Activated CD4-positive, alpha-beta T cell treated with anti-CD3 and anti-CD28 coated beads for 1 hour (primary cell): ENCODE measurements around the gene TMPRSS6.
A peak's percentile ranks its signal among the peaks of the same experiment; 100 is the strongest.

Experiments
- DNase-seq: peaks from one replicate; pipeline ENCODE4 v3.0.0-alpha.2; 2020

Gene TMPRSS6

DNA sequence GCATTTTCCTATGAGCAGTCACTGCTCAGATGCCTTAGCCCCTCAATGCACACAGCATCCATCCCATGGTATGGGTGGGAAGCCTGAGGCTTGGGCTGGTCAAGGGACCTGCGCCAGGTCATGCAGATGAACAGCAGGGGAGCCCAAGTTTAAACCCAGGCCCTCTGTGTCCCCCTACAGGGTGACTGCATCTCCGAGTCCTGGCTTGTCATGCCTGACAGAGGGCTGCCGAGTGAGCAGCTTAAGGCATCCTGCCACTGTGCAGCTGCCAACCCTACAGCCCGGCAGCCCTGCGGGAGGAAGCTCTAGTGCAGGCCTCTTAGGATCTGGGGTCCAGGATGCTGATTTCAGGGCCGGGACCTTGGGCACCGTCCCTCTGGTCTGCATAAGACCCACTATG, 30.2 kb upstream of the TMPRSS6 start:
- no peak for DNase-seq

DNA sequence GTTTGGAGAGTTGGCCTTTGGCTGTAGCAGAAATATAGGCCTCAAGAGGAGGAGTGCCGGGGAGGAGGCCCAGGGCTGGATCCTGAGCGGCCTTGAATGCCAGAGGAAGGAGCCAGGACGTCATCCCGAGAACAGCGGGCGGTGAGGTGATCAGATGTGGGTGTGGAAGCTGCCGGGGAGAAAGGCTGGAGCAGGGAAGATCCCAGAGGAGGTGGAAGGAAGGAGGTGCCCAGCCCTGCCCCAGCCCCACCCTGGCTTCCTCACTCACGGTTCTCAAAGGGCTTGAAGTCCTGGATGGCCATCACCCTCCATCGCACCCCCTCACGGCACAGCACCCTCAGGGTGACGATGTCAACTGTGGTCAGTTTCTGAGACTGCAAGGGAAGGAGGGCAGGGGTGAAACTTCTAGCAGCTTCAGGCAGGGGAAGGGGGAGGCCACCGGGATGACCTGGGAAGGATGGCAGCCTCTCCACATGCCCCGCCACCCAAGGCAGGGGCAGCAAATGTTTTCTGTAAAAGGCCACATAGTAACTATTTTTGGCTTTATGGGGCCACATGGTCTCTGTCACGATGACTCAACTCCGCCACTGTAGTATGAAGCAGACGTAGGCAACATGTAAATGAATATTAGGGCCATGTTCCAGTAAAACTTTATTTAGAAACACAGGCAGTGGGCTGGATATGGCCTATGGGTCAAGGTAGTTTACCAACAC, 29.5 kb upstream of the TMPRSS6 start:
- no peak for DNase-seq

DNA sequence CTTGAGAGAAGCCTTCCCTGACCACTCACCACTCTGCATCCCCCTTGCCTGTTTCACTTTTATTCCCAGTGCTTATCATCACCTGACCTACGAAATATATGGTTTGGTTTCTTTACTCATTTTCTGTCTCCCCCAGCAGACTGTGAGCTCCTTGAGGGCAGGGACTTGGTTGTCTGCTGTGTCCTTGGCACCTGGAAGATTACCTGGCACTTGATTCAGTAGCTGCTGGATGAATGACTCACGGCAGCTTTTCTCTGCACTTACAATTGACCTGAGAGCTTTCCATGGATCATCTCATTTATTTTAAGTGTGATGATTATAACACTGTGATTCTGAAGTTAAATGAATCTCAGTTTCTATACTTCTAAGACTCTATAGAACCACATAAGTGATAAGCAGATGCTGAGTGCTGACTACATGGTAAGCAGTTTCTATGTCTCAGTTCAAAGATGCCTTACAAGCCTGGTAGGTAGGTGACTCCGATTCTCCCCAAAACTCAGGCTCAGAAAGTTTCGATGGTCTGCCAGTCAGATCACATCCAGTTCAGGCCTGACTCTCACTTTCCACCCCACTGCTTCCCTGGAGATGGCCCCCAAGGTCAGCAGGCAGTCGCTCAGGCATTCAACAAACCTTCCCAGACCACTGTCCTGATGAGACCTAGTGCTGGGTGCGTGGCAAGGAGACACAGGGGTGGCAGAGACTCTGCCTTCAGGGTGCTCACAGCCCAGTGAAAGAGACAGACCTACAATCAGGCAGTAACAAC, 28.6 kb upstream of the TMPRSS6 start:
- no peak for DNase-seq

DNA sequence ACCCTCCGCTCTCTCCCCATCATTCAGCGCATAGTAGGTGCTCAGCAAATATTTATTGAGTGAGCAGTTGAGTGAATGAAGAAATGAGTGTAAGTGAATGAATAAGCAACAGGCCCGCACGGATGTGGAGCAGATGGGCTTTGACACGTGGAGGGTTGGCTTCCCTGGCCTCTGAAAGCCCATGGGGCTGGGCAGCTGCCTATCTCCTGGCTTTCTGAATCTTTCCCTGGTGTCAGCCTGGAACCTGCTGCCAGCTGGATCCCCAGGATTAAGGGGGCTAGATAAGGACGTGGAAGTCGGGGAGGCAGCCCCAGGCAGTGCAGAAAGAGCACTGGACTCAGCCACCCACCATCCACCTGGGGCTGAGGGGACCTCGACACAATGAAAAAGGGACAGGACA, 27.6 kb upstream of the TMPRSS6 start:
- no peak for DNase-seq

DNA sequence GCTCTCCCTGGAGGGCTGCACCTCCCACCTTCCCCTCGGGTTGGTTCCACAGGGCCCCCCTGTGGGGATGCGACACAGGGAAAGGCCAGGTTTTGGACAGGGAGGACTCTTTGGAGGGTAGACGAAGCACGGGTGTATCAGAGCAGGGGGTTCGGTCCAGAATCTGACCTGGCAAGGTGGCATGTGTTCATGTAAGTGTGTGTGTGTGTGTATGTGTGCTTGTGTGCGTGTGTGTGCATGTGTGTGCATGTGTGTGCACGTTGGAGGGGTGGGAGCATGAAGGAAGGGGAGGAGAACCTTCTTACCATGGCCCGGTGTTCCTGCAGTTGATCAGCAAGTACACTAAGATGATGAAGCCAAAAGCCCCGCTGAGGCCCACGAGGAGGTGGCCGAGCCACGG, 25.5 kb upstream of the TMPRSS6 start:
- no peak for DNase-seq

DNA sequence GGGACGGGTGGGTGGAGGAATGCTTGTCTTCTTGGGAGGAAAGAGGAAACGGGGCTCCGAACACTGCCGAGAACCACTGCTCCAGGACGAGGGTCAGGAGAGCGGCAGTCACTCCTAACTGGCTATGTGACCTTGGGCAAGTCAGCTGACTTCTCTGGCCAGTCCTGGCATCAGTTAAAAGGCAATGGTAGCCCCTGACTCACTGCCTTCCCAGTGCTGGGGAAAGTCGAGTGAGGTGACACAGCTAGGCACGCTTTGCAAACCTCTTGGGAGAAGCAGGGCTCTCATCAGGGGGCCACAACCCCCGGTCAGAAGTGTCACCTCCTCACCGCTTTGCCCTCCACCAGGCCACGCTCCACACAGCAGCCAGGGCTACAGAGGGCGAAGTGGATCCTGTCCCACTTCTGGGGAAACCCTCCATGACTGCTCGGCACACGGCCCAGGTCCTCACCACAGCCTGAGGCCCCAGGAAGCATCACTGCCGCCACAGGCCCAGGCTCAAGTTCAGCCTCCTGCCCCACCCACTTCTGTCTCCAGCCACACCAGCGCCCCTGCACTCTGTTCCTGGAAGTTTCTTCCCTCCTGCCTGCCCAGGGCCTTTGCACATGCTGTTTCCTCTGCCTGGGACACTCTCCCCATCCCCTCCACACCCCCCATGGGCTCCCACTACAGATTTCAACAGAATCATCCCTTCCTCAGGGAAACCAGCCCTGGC, 23.9 kb upstream of the TMPRSS6 start:
- no peak for DNase-seq

DNA sequence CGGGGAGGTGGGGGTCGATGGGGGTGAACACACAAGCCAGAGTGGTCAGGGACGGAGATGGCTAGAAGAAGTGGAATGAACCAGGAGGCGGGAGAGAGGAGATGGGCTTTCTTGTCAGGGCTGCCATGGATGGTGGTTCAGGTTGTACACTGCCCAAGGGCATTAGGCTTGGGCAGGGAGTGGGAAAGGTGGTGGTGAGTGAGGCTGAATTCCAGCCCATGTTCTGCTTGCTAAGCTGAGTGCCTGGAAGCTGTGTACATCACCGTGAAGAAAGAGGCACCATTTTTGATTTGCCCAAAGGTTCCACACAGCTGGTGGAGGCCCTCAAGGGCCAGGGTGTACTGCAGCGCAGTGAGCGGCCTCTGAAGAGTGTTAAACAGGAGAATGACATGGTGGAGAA, 23.3 kb upstream of the TMPRSS6 start:
- no peak for DNase-seq

DNA sequence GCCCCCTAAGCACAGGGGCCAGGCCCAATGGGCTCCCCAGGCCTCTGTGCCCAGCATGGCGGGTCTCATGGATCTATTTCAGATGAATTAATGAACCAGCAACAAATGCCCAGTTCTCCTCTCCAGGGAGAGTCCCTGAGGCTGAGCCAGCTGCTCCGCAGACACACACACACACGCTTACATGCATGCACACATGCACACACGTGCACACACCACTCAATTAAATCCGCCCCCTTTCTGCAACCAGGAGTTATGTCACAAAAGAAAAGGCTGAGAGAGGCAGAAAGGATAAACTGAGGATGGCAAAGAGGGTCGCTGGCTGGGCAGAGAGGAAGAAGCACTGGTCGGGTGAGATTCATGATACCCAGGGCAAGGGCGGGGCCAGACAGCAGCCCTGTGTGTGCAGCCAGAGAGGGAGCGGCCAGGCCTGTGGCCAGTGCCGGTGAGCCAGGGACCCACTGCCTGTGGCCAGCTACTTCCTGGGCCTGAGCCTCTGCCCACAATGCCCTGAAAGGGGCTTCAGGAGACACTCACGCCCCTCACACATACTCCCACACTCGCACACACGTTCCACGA, 20.4 kb upstream of the TMPRSS6 start:
- no peak for DNase-seq

DNA sequence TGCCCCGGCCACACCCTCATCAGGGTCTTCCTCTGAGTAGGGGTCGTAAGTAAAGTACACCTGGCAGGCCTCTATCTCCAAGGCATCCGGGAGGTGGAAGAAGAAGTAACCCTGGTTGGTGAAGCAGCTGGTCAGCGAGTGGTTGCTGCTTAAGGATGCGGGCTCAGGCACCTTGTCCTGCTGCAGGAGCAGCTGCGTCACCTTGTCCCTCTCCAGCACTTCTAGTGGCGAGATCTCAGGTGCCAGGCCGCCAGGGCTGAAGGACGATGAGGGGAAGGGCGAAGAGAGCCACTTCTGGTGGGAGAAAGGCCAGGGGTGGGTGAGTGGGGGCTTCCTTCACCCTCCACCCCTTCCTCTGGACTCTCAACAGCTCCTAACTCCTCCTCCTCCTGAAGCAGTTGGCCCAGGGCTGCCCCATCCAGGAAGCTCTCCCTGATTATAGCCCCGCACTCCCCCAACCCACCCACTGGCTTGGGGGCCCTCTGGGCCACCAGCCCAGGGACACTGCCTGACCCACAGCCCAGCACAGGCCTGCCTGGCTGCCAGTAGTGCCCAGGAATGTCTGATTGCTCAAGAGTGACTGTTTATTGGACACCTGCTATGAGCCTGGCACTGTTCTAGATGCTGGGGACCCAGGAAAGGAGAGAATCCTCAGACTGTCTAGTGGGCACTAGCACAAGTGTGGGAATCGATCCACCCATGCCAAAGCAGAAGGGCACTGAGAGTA, 19.2 kb upstream of the TMPRSS6 start:
- no peak for DNase-seq

DNA sequence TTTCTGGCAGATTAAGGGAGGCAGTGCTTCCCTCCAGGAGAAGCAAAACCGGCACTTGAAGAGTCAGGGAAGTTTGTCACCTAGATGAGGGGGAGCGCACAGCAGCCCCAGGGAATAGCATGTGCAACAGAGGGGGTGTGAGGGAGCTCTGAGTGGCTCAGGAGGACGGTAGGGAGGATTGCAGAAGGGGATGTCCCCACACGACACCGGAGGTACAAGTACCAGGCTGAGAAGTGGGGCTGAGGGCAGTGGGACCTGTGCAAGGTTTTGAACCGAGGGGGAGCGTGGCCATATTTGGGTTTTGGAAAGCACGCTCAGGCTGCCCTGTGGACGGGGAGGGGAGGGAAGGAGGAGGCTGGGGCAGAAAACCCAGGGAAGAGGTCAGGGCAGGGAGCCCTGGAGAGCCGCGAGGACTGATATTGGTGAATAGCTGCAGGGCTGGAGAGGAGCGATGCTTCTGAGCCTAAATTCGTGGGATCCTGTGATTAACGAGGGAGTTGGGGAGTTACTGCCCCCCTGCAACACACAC, 17.9 kb upstream of the TMPRSS6 start:
- no peak for DNase-seq

DNA sequence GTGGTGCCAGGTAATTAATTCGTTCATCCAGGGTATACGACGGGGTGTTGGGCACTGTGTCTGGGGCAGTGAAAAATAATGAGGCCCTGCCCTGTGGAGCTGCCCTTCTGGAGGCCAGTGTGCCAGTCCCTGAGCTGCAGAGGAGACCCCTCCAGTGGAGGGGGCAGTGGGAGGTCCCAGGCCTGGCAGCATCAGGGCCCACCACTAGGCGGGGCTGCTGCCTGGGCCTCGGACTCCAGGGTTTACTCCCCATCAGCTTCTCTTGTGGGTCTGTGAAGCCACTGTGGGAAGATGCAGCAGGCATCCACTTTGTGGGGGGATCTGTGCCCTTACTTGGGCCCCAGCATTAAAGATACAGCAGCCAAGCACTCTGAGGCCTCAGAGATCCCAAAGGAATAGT, 17.4 kb upstream of the TMPRSS6 start:
- no peak for DNase-seq

DNA sequence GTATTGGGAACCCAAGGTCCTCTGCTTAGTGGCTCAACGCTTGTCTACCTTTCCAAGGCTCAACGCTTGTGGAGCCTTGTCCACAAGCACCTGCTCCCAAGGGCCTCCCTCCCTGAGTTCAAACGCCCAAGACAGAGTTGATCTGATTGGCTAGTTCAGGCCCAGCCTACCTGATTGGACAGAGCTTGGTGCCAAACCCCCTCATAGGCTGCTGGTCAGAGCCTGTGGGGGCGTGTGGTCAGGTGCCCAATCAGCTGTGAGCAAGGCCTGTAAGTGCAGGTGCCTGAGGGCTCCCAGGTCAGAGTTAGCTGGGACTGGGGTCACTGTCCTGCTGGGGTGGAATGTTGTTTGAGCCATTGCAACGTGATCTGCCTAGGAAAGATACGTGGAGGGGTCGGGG, 16.9 kb upstream of the TMPRSS6 start:
- DNase-seq: no peak

DNA sequence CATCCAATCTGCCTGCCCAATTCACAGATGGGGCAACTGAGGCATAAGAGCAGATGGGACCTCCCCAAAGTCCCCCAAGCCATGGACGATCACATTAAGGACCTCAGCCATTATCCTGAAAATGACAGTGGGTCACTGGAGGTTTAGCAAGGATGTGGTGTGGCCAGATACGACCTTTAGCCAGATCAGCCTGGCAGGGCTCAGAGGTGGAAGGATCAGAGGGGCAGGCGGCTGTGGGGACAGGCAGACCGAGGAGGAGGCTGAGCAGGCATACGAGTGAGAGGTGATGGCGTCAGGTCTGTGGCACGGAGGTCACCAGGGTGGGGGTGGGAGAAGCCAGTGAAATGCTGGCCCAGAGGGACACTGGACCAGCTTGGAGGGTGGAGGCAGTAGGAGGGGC, 14.1 kb upstream of the TMPRSS6 start:
- no peak for DNase-seq

DNA sequence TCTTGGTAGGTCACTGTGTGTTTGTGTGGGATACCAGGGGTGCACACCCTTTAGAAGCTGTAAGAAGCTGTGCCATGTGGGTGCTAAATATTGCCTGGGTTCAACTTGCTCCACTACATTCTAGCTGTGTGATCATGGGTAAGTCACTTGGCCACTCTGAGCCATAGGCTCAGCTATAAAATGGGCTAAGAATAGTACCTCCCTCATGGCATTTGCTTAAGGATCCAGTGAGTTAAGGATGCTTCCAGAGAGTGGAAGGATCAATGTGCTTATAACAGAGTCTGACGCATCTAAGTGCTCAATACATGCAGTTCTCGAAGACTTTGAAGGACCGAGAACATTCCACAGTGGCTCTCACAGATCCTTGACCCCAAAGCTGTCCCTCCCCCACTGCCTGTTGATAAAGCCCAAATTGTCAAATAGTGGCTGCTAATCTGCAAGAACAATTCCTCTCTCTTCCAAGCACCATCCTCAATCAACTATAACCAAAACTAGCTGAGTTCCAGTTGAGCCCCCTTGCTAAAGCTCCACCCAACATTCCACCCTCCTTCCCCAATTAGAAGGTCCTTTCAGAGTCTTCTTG, 13.2 kb upstream of the TMPRSS6 start:
- no peak for DNase-seq

DNA sequence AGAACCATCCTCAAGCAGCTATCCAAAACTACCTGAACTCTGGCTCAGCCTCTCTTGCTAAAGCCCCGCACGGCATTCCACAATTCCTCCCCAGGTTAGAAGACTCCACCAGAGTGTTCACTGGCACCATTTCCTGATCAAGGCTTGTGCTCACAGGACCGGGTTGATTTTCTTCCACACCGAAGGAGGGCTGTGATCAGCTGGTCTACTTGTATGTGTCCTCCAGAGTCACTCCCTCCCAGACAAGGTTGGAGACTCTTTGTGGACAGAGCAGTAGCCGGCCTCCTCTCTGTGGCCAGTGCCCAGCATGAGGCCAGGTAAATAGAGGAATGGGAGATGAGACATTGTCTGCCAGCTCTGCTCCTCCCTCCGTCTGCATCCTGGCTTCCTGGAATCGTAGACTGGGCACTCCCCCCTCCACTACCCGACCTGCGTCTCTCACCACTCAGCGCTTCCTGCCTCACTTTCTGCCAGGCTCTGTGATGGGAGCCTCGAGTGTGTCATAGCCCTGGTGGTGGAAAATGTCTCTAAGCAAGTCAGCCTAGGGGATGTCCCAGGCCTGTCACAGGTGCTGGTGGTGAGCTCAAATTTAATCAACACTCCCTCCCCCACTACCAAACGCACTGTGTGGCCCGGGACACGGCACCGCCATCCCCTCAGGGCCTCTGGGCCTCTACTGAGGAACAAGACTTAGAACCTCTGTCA, 12.5 kb upstream of the TMPRSS6 start:
- DNase-seq: peak; percentile 90

DNA sequence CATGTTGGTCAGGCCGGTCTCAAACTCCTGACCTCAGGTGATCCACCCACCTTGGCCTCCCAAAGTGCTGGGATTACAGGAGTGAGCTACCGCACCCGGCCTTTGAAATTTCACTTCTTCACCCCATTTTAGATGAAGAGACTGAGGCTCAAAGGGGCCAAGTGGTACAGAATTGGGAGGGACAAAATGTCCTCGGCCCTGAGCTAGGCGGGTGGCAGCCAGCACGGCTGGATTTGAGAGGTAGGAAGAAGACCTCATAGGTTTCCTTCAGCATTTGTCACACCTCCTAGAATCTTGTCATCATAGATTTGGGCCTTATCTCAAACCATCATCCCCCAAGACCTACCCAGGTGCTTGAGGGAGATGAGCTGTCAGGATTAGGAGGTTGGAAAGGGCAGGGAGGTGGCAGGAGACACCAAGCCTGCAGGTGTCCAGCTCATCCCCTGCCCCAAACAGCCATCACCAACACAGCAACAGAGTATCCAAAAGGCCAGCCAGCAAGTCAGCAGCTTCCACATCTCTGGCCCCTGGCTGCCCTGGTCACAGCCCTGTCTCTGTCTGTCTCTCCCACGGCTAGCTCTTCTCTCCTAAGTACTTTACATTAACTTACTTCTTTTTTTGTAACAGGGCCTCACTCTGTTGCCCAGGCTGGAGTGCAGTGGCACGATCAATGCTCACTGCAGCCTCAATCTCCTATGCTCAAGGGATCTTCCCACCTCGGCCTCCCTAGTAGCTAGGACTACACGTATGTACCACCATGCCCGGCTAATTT, 11.2 kb upstream of the TMPRSS6 start:
- DNase-seq: no peak

DNA sequence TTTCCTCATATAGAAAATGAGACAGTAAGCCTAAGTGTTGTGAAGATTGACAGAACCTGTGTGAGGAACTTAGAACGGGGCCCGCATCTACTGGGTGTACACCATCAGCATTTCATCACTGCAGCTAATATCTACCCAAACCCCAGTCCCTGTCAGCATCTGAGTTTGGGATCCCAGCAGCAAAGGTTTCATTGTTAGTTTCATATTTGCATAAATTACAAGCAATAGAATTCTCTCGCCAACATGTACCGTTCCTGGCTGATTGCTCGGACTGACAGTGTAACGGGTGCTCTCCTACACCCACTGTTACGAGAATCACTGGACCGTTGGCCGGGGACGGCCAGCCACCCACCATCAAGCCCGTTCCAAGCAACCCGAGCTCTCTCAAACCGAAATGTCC, 10.4 kb upstream of the TMPRSS6 start:
- no peak for DNase-seq

DNA sequence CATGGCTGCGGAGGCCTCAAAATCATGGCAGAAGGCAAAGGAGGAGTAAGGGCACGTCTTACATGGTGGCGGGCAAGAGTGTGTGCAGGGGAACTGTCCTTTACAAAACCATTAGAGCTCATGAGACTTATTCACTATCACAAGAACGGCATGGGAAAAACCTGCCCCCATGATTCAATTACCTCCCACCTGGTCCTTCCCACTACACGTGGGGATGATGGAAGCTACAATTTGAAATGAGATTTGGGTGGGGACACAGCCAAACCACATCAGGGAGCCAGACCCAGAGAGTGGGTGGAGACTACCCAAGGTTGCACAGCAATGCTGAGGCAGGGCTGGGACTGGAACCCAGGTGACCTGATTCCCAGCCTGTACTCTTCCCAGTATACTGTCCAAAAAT, 8.6 kb upstream of the TMPRSS6 start:
- DNase-seq: no peak

DNA sequence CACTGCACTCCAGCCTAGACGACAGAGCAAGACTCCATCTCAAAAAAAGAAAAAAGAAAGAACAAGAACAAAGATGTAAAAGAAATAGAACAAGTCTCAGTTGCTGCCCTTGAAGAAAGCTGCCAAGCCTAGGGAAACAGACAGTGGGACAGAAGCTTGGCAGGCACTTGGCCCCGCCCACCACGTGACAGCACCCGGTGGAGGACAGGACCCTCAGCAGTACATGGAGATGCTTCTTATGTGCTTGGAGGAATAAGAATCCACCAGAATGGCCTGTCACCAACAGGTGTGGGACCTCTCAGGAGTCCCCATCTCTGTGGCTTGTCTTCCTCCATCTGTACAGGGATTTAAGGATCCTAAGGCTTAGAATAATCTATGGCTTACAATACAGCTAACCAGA, 7.6 kb upstream of the TMPRSS6 start:
- no peak for DNase-seq

DNA sequence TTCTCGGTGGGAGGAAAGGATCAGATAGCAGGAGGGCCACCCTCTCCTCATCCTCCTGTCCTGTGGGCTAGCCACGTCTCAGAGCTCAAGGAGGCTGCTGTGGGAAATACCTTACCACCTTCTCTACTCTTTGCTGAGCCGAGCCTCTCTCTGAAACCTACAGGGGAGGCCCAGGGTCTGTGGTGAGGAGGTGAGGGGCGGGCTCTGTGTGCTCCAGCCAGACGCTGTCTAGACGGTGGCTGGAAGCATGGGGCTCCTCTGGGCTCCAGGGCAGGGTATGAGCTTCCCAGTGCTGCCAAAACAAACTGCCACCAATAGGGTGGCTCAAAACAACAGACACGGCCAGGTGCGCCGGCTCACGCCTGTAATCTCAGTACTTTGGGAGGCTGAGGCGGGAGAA, 5.5 kb upstream of the TMPRSS6 start:
- DNase-seq: no peak

DNA sequence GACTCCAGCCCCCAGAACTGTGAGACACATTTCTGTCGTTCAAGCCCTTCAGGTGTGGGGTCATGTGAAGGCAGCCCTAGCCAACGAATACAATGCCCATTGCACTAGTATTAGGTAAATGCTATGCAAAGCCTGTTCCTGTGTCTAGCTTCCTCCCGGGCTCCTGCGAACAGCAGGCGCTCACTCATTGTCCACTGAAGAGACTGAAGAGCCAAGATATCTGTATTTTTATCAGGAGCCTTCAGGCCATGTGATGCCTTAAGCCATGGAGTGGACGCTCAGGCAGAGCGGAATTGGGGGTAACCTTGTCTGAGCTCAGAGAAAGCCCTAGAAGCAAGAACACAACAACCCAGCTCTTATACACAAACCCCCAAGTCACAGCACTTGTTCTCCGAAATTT, 4.2 kb upstream of the TMPRSS6 start:
- no peak for DNase-seq
